ENCODE data around the gene IGFALS.
A peak's percentile ranks its signal among the peaks of the same experiment; 100 is the strongest.

IGFALS gene

GRCh38 chr16:1786242-1787055 lies 7.1 kb downstream of the IGFALS start:
- H3K4me3 Mint-ChIP-seq = no peak overlapping the region
- no peaks in the 10 kb centered on the region for H3K27me3 Mint-ChIP-seq
- no peaks in the 10 kb centered on the region for H3K9me3 Mint-ChIP-seq
- peaks cover 3% of the 10 kb centered on the region for H3K36me3 Mint-ChIP-seq
- H3K4me1 Mint-ChIP-seq = peaks cover 22% of the 10 kb centered on the region
- no peak overlapping the region for H3K27ac Mint-ChIP-seq

GRCh38 chr16:1785846-1786170 lies 7.7 kb downstream of the IGFALS start:
- Mint-ChIP-seq H3K4me1 (peaks cover 27% of the 10 kb centered on the region), H3K4me3 (no peak overlapping the region)

DNA sequence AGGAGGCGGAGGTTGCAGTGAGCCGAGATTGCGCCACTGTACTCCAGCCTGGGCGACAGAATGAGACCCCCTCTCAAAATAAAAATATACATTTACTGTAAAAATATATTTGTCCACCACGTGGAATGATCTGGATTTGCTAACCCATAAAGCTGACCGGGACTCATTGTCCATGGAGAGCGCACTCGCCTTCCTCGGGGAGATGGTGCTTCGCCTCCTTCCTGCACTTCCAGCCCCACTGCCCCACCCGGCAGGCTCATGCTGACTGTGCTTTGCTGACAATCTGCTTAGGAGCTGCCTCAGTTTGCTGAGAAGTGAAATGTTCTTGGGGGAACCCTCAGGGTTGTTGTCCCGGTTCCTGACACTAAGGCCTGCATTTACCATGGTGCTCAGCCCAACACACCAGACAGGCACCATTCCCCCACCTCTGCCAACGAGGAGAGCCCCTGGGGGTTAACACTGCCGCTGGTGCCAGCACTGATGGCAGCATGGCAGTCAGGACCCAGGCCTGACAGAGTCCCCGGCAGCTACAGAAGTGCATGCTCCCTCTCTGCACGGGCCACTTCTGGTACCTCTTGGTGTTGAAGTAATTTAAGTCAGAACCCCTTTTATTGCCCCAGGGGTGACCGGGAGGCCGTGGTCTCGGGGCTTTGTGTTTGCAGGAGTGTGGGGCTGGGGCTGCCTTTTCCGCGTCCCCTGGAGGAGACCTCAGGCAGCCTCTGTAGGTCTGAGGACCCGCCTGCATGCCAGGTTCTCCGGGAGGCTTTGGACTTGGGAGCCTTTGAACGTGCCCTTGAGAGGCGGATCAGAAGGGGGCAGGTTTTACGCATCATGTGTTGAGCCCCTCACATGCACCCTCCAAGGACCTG lies 8.3 kb downstream of the IGFALS start:
- no peak overlapping the region for H3K27ac Mint-ChIP-seq
- H3K4me1 Mint-ChIP-seq = peaks cover 27% of the 10 kb centered on the region
- H3K9me3 Mint-ChIP-seq = no peaks in the 10 kb centered on the region
- no peaks in the 10 kb centered on the region for H3K27me3 Mint-ChIP-seq
- H3K36me3 Mint-ChIP-seq = peaks cover 3% of the 10 kb centered on the region
- H3K4me3 Mint-ChIP-seq = peak overlapping the region; percentile 66

More at GRCh38 chr16:1785846-1786170, 7.7 kb downstream of the IGFALS start:
- Mint-ChIP-seq H3K27ac (no peak overlapping the region), H3K27me3 (no peaks in the 10 kb centered on the region), H3K9me3 (no peaks in the 10 kb centered on the region), H3K36me3 (peaks cover 3% of the 10 kb centered on the region)

DNA sequence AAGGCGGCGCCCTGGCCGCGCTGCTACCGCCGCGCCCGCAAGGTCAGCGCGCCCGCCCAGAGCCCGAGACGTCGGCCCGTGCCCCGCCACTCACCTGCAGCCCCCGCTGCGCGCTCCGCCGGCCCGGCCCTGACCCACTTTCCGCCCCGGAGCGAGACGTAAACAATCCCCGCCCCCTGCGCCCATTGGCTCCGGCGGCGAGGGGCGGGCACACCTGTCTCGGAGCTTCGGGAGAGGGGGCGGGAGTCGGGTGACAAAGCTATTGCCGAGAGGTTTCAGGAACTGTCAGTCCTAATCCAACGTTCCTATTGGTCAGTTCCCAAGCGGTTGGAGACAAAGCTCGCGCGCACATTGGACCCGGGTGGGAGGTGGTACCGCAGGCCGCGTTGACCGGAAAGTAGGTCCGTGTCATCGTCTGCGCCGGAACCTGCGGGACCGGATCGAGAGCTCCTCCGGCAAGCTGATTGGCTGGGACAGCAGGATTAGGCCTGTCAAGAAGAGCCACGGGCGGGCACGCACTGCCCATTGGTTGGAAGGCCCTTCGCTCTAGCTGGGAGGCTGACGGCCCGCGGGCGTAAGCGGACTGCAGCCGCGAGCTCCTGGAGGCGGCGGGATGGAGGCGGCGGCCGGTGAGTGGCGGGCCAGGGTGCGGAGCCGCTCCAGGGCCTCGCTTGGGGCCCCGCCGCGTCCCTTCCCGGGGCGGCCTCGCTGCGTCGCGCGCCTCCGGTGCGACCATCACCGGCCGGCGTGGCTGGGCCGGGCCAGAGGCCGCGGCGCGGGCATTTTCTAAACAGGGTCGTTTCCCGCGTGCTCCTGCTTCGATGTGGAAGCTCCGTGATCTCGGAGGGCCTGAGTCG lies 10.9 kb downstream of the IGFALS start, which contains the start of the genes NUBP2 and SPSB3:
NUBP2 (plus strand) TSS at position 553 of the 857 bp plus-strand sequence; CDS start at position 614, 61 bp downstream.
SPSB3 (minus strand) TSS at position 164 of the 857 bp plus-strand sequence. CDS start 1,088 bp downstream, outside the sequence.
- peaks cover 27% of the 10 kb centered on the region for H3K4me1 Mint-ChIP-seq
- no peaks in the 10 kb centered on the region for H3K27me3 Mint-ChIP-seq
- H3K9me3 Mint-ChIP-seq = no peaks in the 10 kb centered on the region
- H3K27ac Mint-ChIP-seq = peak within 1 kb of the TSS; percentile 83
- peaks cover 3% of the 10 kb centered on the region for H3K36me3 Mint-ChIP-seq
- H3K4me3 Mint-ChIP-seq = peak within 1 kb of the TSS; percentile 93

GRCh38 chr16:1781758-1782407 lies 11.6 kb downstream of the IGFALS start:
- Mint-ChIP-seq H3K9me3 (no peaks in the 10 kb centered on the region), H3K4me1 (peaks cover 27% of the 10 kb centered on the region), H3K4me3 (peak overlapping the region; percentile 87), H3K36me3 (peaks cover 3% of the 10 kb centered on the region), H3K27ac (peak overlapping the region; percentile 76), H3K27me3 (no peaks in the 10 kb centered on the region)

- no peaks in the 10 kb centered on the region for H3K27me3 Mint-ChIP-seq
- H3K36me3 Mint-ChIP-seq = peaks cover 3% of the 10 kb centered on the region
- H3K9me3 Mint-ChIP-seq = no peaks in the 10 kb centered on the region
- H3K4me3 Mint-ChIP-seq = peak overlapping the region; percentile 87
- peaks cover 27% of the 10 kb centered on the region for H3K4me1 Mint-ChIP-seq
- peak overlapping the region; percentile 76 for H3K27ac Mint-ChIP-seq
These were observed 12.3 kb downstream of the IGFALS start for GRCh38 chr16:1781254-1781653.

GRCh38 chr16:1780677-1781072 lies 12.8 kb downstream of the IGFALS start:
- Mint-ChIP-seq H3K27ac (no peak overlapping the region), H3K4me1 (peaks cover 23% of the 10 kb centered on the region), H3K36me3 (peaks cover 3% of the 10 kb centered on the region), H3K4me3 (peak overlapping the region; percentile 49), H3K9me3 (no peaks in the 10 kb centered on the region), H3K27me3 (no peaks in the 10 kb centered on the region)

- no peak overlapping the region for H3K27ac Mint-ChIP-seq
- H3K4me3 Mint-ChIP-seq = peak overlapping the region; percentile 49
- no peaks in the 10 kb centered on the region for H3K27me3 Mint-ChIP-seq
- H3K4me1 Mint-ChIP-seq = peaks cover 16% of the 10 kb centered on the region
- H3K36me3 Mint-ChIP-seq = peaks cover 2% of the 10 kb centered on the region
- no peaks in the 10 kb centered on the region for H3K9me3 Mint-ChIP-seq
These were observed 13.5 kb downstream of the IGFALS start for GRCh38 chr16:1779741-1780676.

- Mint-ChIP-seq H3K36me3 (peaks cover 2% of the 10 kb centered on the region), H3K9me3 (no peaks in the 10 kb centered on the region), H3K27ac (peak overlapping the region; percentile 62), H3K4me1 (peaks cover 15% of the 10 kb centered on the region), H3K4me3 (no peak overlapping the region), H3K27me3 (no peaks in the 10 kb centered on the region)
These were observed 14.2 kb downstream of the IGFALS start for GRCh38 chr16:1779234-1779701.

GRCh38 chr16:1778200-1779179 lies 15.0 kb downstream of the IGFALS start:
- Mint-ChIP-seq H3K27me3 (no peaks in the 10 kb centered on the region), H3K9me3 (no peaks in the 10 kb centered on the region), H3K4me1 (peaks cover 15% of the 10 kb centered on the region), H3K4me3 (no peak overlapping the region), H3K36me3 (peaks cover 2% of the 10 kb centered on the region), H3K27ac (no peak overlapping the region)

- Mint-ChIP-seq H3K9me3 (no peaks in the 10 kb centered on the region), H3K27ac (no peak overlapping the region), H3K36me3 (no peaks in the 10 kb centered on the region), H3K4me1 (peaks cover 11% of the 10 kb centered on the region), H3K27me3 (no peaks in the 10 kb centered on the region), H3K4me3 (no peak overlapping the region)
These were observed 15.9 kb downstream of the IGFALS start for GRCh38 chr16:1777375-1778199.

- Mint-ChIP-seq H3K27ac (no peak overlapping the region), H3K36me3 (peaks cover 3% of the 10 kb centered on the region), H3K9me3 (no peaks in the 10 kb centered on the region), H3K27me3 (no peaks in the 10 kb centered on the region), H3K4me1 (peaks cover 15% of the 10 kb centered on the region), H3K4me3 (no peak overlapping the region)
These were observed 16.5 kb downstream of the IGFALS start for GRCh38 chr16:1776991-1777374.

Measured in activated naive CD4-positive, alpha-beta T cell treated with anti-CD3 and anti-CD28 coated beads, Interleukin-2, amount 50 U/mL, for 24 hours (primary cell).